Retinal pigment epithelial cell (primary cell): ENCODE results near the gene LMO7.

Experiments used
- DNase-seq: peaks from one replicate; pipeline ENCODE4 v3.0.0-alpha.2; 2010; ENCODE audit warnings: low read depth
- H3K4me3 ChIP-seq: 2 replicates; pipeline ENCODE4 v1.5.1; 2011; ENCODE audit warnings: mild to moderate bottlenecking, low read length, control low read depth, moderate library complexity
- TF ChIP-seq, protein P1 (sequence below): conservative IDR thresholded peaks from 2 replicates; pipeline ENCODE4 v1.5.1; 2011; ENCODE audit warnings: low read depth, low read length, control low read depth, inconsistent platforms

Gene LMO7

DNA sequence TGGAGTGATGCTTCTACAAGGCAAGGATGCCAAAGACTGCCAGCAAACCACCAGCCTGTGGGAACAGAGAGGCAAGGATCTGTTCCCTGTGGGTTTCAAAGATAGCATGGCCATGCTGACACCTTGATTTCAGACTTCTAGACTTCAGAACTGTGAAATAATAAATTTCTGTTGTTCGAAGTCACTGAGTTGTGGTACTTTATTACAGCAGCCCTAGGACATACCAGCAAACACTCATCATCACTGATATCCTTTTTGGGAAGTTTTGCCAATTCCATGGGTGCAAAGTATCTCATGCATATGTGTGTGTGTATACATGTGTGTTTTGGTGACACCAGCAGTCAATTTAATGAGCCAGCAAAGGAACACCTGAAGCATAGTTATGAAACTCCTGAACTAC, 21.0 kb downstream of the LMO7 start:
- TF ChIP-seq, protein P1, sequence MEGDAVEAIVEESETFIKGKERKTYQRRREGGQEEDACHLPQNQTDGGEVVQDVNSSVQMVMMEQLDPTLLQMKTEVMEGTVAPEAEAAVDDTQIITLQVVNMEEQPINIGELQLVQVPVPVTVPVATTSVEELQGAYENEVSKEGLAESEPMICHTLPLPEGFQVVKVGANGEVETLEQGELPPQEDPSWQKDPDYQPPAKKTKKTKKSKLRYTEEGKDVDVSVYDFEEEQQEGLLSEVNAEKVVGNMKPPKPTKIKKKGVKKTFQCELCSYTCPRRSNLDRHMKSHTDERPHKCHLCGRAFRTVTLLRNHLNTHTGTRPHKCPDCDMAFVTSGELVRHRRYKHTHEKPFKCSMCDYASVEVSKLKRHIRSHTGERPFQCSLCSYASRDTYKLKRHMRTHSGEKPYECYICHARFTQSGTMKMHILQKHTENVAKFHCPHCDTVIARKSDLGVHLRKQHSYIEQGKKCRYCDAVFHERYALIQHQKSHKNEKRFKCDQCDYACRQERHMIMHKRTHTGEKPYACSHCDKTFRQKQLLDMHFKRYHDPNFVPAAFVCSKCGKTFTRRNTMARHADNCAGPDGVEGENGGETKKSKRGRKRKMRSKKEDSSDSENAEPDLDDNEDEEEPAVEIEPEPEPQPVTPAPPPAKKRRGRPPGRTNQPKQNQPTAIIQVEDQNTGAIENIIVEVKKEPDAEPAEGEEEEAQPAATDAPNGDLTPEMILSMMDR = no peak
- DNase-seq = no peak
- no peak overlapping the region for H3K4me3 ChIP-seq

DNA sequence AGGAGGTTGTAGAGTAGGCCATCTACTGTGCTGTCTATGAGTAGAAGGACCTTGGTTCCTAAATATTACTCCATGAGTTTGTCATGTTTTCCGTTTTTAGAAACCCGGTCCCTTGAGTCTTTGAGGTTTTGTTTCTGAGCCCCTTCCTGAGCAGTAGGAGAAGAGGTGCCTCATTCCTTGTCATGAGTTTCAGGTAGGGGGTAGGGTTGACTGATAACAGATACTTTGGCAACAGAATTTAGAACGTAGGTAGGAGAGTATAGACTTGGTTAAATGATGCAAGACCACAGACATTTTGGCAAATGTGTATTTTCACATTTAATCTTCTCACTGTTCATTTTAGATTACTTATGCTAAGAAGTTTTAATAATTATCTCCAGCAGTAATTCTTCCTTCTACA, 24.6 kb downstream of the LMO7 start:
- TF ChIP-seq, protein P1 = no peak
- no peak for DNase-seq
- no peak overlapping the region for H3K4me3 ChIP-seq

DNA sequence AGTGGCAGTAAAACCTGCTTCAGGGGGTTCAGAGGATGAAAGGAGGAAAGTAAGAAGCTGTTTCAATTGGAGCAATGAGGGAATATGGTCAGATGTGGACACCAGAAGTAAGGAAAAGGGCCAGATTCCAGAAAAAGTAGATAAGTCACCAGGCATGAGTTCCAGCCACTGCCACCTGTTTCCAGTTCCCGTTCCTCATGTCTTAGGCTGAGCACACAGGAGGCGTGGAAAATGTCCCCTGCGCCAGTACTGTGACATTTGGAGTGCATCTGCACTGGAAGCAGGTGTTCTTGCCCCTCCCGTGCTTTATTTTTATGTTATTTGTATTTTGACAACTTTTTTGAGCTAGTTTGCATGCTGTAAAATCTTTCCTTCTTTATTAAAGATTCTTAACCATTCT, 25.3 kb downstream of the LMO7 start:
- no peak for DNase-seq
- no peak overlapping the region for H3K4me3 ChIP-seq
- TF ChIP-seq, protein P1 = no peak

- no peak overlapping the region for H3K4me3 ChIP-seq
- TF ChIP-seq, protein P1 = no peak
- no peak for DNase-seq
Observed at GRCh38 chr13:75666646-75667351, 30.7 kb downstream of the LMO7 start.

DNA sequence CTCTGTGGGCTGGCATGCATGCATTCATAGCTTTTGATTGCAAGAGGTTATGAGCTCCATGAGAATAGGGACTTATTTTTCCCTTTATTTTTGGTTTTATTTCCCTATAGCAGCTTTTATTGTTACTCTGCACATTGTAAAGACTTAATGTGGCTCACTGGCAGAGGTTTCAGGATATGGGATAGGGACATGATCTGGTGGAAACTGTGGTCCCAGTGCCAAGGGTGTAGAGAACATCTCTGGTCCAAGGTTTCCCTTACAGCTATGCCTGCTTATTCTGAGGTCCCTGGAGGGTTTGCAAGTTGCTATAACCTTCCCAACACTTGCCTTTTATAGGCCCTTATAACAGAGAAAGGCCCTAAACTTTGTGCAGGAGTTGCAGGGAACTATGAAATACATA, 33.6 kb downstream of the LMO7 start:
- TF ChIP-seq, protein P1 = no peak
- no peak overlapping the region for H3K4me3 ChIP-seq
- DNase-seq = no peak

DNA sequence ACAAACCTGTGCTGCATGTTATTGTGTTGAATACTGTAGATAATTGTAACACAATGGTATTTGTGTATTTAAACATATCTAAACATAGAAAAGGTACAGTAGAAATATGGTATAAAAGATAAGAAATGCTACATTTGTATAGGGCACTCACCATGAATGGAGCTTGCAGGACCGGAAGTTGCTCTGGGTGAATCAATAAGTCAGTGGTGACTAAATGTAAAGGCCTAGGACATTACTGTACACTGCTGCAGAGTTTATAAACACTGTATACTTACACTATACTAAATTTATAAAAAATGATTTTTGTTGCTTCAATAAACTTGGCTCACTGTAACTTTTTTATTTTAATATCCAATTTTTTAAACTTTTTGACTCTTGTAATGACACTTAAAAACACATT, 34.4 kb downstream of the LMO7 start:
- H3K4me3 ChIP-seq = no peak overlapping the region
- TF ChIP-seq, protein P1 = no peak

DNA sequence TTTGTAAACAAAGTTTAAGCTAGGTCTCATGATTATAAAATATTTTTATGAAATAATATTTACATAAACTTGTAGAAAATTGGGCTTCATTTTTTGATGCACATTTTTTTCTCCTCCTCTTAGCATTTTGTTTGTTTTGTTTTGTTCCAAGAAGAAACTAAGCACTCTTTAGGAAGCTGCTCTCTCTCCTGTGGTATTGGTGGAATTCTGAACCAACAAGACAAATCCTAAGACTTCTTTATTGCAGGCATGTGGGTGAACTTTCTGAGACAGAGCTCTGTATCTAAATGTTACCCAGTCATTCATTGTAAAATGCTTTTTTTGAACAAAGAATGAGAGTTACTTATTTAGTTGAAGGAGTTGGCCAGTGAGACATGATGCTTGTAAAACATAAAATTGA, 39.3 kb downstream of the LMO7 start:
- no peak for DNase-seq
- H3K4me3 ChIP-seq = no peak overlapping the region
- TF ChIP-seq, protein P1 = no peak

More for the DNA sequence above, 34.4 kb downstream of the LMO7 start:
- DNase-seq = no peak
